Stimulated activated CD4-positive, alpha-beta T cell treated with anti-CD3 and anti-CD28 coated beads, TNF-alpha, amount 100 ng/mL, for 1 hour (primary cell): ENCODE results near the gene MGAT5.

Experiments used
- DNase-seq, 3 donors: peaks; one replicate each; pipeline ENCODE4 v3.0.0-alpha.2; 2020; ENCODE audit warnings: low read depth in 3 of 3, low spot score in 1 of 3

The MGAT5 gene

DNA sequence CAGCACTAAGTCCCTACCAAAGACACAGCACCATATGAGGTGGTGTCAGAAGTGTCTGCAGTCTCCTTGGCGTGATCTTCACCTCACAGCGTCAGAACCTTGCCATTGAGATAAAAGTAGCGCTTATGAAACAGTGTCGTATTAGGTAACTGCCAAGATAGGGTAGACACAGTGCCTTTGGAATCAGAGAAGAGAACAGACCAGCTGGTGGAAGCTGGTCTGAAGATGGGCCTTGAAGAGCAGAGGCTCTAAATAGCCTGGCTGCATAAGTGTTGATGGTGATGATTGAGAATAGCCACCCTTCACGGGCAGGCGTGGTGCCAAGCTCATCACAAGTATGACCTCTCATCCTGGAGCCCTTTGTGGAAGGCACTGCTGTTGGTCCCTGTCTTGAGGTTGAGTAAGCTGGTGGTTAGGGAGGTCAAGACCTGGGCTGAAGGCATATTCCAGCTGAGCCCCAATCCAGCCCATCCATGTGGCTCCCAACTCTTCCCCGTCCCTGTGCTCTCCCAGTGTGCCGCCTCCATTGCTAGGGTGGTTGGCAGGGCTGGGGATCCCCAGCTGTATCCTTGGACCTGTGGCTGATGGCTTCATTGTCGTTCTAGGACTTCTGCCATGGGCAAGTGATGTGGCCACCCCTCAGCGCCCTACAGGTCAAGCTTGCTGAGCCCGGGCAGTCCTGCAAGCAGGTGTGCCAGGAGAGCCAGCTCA, 187.4 kb downstream of the MGAT5 start:
- DNase-seq: no peak

DNA sequence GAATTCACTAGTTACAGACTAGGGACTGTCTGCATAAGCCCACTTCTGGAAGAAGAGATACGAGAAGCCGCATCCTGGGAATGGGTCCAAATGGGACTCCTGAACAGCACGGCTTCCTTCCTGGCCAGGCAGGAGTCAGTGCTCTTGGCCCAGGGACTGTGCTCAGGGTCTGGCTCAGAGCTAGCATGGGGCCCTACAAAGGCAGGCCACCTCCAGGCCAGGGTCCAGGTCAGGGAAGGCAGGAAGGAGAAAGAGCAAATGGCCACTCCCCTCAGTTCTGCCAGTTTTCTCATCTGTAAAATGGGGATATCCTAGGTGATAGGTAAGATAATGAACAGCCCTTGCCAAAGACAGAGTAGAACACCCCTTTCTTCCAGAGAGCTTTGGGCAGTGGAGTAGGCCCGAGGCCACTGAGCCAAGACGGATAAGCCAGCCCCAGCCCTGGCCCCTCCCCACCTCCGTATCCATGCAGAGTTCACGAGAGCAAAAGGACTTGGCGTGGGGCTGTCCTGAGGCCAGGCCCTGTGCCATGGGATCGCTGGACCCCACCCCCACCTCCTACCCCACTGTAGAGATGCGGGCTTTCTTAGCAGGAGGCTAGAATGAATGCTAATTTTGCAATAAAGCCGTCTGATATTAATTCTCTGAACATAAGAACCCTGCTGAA, 190.1 kb downstream of the MGAT5 start:
- DNase-seq: no peak

DNA sequence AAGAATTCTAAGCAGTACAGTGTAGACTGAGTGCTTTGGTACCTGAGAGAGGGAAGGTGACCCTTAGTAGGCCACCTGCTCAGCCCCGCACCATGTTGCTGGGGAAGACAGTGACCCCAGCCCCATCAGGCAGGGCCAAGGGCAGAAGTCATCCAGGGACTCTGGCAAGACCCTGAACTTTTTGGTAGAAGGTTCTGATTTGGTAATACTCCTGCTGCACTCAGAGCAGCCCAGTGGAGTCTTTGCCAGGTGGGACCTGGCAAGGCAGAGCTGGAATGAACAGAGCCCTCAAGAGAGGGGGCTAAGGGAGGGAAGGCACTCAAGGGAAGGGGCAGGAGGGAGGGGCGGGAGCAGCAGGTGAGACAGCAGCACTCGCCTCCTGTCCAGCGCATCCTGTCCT, 191.2 kb downstream of the MGAT5 start:
- DNase-seq: no peak

DNA sequence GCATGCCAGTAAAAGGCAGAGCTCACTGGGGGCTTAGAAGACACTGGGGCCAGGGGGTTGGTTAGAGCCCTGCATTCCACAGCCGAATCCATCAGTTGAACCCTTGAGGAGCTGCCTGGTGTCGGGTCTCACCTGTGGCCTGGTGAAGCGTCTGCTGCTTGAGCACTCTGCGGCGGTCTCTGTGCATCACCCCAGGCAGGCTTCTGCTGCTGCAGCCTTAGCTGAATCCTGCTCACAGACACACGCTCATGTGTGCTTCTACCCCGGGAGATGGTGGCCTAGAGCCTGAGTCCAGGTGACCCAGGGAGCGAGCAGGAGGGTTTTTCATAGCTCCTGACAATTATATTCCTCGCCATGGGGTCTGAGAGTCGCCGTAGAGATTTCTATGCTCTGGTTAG, 192.1 kb downstream of the MGAT5 start:
- DNase-seq: no peak

DNA sequence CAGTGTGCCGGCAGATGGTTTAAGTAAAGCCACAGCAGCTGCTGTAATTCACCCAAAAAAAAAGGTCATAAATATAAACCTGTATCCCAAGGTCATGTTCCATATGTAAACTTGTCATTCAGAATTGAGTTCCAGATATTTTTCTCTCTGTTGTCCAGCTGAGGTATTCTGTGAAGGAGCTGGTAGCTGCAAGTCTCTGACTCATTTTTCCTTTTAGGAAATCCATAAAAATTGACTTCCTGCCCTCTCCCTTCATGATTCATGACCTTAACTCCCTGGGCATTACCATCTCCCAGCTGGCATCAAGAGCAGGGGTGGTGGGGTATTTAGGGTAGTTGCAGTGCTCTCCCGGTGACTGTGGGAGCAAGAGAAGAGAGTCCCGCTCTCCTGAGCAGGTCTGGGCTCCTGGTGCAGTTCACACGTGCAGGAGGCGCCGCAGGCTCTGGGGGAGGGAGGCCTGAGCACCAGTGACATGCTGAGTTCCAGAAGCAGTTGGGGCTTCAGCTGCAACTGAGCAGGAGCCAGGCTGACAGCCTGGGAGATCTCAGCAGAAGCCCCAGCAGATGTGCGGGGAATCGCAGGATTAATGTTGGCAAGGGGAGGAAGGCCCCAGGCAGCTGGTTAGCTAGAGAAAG, 192.6 kb downstream of the MGAT5 start:
- DNase-seq: no peak

DNA sequence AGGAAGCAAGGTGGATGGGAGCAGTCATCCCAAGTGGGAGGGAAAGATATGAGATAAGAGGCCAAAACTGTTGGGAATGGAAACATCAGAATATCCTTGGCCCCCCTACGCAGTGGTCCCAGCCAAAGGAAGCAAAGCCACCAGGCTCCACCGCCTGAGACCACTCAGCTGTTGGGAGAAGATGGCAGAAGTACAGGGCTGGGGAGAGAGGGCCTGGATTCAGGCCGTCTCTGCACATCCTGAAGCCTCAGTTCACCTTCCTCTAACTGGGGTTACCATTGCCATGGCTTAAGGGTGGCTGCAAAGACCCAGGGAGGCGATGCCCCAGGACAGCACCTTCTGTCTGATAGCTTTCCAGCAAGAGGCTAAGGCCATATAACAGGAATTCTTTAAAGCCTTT, 193.8 kb downstream of the MGAT5 start:
- DNase-seq: no peak

DNA sequence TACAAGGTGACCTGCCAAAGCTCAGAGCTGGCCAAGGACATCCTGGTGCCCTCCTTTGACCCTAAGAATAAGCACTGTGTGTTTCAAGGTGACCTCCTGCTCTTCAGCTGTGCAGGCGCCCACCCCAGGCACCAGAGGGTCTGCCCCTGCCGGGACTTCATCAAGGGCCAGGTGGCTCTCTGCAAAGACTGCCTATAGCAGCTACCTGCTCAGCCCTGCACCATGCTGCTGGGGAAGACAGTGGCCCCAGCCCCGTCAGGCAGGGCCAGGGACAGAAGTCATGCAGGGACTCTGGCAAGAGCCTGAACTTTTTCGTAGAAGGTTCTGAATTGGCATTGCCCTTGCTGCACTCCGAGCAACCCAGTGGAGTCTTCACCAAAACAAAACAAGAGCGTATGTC, 194.8 kb downstream of the MGAT5 start:
- no peak for DNase-seq

DNA sequence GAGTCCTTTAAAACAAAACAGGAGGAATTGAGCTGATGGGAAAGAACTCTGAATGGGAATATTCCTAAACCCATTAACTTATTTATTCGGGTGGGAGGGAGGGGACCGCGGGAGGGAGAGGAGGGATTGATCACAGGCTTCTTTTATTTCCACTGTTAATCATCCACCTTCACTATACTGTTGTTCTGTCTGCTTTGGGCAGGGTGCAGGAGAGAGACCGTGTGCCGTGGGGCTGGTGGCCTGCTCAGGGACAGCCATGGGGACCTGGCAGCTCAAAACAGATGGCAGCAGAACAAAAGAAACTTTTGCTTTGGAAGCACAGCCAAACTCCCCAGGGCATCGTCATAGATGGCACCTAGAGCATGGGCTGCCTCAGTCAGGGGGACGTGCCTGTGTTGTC, 195.3 kb downstream of the MGAT5 start:
- DNase-seq: no peak

DNA sequence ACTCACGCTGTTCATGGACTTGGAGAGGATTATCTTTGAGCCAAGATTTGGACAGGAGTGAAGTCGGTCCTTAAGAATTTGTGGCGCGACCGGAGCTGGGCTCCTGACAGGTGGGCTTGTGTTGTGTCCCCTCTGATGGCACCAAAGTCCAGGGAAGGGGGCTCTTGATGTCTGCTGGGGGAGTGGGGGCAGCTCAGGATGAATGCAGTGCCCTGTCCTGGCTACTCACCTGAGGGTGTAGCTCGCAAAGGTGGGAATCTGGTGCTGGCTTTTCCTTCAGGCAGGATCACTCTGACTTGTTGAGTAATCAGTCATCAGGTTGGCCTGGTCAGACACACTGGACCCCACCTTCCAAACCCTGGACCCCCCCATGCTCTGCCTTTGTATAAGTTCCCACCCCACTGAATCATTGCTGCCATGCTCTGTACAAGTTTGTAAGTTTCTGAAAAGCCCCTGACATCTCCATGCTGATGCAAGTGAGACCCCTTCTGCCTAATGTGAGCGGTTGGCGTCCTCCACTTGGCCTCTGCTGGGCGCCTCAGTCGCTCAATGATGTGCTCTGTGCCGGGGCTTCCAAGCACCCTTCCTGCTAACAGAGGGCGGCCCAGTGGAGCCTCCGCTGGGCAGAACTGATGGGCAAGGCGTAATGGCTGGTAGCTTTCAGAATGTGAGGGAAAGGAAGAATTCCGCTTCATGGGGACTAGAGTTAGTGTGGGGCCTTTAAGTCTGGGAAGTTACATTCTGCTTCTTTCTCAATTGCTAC, 196.1 kb downstream of the MGAT5 start:
- no peak for DNase-seq

DNA sequence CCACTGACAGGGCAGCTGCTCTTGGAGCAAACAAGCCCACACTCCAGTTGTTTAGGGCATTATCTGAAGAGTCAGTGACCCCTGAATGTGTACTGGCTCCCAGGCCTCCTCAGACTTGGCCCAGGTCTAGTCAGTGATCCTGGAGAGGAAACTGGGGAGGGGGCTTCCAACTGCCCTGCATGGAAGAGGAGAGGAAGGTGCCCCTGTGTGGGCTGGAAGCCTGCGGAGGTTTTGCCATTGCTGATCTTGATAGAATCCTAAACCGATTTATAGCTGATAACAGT, 197.4 kb downstream of the MGAT5 start:
- DNase-seq: no peak

DNA sequence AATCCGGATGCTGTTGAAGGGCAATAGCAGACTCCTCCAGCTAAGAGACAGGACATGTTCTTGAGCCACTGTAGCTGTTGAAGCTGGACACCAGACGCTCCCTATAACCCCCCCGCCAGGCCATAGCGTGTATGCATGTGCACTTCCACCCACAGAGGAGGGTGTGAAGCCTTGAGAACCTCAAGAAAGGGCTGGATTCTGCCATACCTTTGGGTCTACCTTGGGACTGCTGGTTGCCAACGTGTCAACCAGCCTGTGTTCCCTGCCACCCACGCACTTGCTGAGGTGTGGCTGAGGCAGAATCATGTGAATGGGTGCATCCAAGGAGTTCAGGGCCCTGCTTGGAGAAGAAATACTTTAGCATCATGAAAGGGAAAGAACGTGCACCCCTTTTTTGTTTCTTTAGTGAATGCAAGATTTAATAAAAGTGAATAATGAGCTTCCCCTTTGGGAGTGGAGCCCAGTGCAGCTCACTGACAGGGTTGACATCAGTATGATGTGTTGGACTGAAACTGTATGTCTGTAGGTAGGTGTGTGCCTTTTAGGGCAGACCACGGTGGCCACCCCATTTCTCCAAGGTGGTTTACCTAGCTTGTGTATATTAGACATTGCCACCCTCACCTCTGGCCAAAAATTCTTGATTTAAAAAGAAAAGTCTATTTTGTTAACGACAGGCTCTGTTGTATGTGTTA, 198.3 kb downstream of the MGAT5 start:
- DNase-seq: no peak

DNA sequence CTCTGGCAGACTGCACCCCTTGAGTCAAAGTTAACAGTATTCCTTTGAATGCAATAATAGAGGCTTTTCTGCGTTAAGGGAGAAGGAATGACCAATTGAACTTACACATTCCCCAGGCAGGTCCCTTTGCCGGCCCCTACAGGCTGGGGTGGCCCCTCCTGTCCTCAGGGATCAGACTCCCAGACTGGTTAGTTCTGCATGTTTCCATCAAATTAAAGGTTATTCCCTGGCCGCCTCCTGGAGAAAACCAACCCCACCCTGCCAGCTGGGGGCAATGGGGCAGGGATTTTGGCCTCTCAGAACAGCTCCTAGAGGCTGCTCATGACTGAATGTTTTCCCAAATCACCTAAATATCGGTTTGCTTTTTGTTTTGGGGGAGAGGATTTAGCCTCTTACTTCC, 199.6 kb downstream of the MGAT5 start:
- no peak for DNase-seq

DNA sequence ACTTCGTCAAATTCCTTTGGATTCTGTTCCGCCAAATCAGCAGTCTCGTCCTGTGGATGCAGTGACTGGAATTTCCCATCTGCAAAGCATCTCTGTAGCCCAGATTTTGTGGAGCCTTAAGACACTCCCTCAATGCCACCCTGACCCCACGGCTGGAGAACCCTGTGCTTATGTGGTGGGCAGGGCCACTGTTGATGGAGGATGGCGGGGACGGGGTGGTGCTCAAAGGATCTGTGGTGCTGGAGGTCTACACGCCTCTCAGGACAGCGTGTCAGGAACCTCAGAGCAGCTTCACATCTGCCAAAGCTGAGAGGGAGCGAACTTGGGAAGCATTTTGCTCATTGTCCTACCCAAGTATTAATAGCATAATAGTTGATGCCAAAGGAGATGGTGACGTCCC, 200.1 kb downstream of the MGAT5 start:
- DNase-seq: no peak

DNA sequence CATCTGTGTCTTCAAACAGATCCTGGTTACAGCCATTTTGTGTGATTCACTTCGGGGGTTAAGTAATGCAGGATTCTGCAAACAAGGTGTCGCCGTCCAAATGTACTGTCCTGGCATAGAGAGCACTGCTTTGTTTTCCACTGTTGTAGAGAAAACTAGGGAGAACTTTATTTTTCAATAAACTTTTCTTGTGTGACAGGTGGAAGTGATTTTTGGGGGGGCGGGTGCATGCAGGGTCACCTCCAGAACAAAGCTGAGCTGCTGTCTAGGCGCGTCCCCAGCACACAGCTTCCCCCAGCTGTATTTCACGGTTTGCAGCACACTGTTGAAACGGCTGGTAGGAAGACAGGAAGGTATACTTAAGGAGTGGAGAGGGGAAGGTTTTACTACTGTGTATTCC, 200.6 kb downstream of the MGAT5 start:
- no peak for DNase-seq

DNA sequence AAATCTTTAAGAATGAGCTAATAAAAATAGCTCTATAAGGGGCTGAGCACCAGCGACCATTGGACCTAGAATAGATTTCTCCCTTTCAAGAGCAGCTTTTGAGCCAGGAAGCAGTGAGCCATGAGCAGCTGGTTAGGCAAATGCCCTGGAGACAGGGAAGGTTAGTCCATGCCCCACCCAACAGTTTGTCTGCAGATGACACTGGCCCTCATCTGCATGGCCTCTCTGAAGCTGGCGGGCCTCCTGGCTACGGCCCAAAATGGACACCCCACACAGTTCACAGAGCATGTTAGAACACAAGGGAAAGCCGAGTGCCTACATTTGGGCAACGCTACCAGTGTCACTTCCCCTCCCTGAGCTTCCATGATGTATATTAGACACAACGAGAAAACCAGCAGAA, 201.1 kb downstream of the MGAT5 start:
- DNase-seq: no peak

DNA sequence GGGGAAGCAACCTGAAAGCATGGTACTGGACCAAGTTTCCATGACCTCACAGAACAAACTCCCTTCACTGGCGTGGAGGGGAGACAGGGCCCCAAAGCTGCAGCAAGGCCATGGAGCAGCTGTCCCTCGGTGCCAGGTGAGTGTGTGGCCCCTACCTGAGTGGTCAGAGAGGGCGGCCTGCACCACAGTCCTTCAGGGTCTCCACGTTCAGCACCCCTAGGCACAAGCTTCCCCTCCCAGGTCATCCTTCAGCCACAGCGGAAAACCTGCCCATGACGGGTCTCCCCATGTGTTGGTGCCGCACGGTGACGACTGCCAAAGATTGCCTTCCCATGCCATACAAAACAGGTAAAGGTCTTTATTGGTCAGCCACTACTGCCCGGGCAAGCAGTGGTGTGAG, 201.6 kb downstream of the MGAT5 start:
- DNase-seq: no peak

DNA sequence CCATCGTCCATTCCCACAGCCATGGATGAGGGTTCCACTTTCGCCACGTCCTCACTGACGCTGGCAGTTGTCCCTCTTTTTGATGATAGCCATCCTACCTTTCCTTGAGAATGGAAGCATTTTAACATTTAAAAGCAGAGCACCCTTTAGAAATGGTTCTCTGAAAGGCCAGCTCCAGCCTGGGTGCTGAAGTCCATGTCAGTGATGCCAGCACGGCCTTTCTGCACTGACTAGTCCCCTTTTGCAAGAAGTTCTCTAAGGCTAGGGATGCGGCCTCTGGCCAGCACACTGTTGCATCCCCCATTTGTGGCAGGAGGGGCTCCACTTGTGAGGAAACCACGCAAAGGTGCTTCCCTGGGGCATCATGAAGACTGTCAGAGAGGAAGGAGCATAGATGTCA, 203.5 kb downstream of the MGAT5 start:
- DNase-seq: no peak

DNA sequence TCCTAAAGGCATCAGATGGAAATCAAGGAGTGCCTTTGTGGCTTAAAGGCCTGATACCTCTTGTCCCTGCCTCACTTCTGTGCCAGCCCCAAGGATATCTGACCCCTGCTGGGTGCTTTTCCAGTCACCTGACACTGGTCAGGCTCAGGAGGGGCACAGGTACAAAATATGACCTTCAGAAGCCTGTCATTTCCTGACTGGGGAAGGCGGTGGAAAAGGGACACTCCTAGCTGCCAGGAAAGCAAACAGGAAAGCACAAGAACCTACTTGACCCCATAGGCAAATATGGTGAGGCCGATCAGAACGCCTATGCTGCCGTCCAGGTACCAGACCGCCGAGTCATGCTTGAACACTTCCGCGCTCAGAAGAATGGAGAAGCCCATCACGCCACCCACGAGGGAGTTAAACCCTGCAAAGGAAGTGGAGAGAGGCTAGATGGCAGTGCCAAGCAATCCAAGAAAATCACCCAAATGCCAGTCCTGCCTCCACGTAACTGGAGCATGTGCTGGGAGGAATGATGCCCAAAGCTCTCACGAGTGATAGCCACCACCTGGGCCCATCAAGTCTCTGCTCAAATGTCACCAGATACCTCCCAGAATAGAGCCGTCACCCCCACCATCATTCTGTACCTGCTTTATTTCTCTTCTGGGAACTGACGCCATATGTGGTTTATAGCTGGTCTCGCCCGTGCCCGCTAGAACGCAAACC, 204.0 kb downstream of the MGAT5 start:
- DNase-seq: no peak

DNA sequence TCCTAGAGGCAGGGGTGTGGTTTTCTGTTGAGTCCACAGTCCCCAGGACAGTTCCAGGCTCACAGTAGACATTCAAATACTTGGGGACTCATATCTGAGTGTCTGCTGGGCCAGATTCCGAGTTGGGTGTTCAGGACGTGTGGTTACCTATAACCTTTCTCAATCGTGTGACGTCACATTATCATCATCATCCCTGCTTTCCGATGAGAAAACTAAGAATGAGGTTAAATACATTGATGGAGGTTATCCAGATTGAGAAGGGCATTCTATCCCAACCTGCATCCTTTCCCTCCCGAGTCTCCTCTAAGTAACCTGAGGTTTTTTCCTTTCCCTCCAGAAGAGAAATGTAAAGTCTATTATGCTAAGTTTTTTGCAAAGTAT, 204.6 kb downstream of the MGAT5 start:
- no peak for DNase-seq

DNA sequence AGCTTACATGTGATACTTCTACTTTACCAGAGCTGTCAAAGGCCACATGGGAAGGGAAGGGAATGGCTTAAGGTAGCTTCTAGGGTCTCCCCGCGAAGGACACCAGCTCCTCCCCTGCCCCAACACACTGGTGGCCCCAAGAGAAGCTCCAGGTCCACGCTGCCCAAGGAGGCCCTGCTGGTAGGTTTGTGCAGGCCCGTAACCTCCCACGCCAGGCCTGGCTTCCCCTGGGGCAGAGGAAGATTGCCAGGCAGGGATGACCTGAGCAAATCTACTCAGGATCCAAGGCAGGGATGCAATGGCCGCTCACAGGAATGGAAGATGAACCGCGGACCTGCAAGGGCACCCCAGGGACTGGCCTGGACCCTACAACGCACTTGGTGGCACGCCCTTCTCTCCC, 205.1 kb downstream of the MGAT5 start:
- DNase-seq: no peak
